ENCODE results near the gene NAALADL2. TPM values are rescaled to one million over a fixed set of nuclear protein-coding genes. Genes with fewer than 3 reads are reported as not detected.

The NAALADL2 gene
- total and polyA plus RNA-seq, 2 of the 13 experiments (the other 11 are each of a cell fraction or from before 2014, with no cell fraction given), result 0.08 TPM; not detected in 1

DNA sequence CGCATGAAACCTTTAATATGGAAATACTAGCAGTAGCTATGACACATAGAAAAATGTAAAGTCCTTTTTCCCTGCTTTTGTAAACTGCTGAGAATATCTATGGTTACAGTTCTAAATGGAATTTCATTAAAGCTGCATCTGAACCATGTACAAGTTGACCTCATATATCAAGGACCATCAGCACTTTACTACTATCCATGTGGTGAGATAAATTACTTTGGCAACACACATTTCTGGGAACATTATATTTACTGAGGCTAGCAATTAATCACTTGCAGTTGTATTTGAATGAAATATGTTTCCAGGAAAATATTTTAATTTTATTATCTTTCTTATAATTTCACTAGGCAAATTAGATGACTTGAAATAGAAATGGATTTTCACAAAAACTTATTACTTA is 545.5 kb downstream of the NAALADL2 start (continued):
- TF ChIP-seq, protein P1, sequence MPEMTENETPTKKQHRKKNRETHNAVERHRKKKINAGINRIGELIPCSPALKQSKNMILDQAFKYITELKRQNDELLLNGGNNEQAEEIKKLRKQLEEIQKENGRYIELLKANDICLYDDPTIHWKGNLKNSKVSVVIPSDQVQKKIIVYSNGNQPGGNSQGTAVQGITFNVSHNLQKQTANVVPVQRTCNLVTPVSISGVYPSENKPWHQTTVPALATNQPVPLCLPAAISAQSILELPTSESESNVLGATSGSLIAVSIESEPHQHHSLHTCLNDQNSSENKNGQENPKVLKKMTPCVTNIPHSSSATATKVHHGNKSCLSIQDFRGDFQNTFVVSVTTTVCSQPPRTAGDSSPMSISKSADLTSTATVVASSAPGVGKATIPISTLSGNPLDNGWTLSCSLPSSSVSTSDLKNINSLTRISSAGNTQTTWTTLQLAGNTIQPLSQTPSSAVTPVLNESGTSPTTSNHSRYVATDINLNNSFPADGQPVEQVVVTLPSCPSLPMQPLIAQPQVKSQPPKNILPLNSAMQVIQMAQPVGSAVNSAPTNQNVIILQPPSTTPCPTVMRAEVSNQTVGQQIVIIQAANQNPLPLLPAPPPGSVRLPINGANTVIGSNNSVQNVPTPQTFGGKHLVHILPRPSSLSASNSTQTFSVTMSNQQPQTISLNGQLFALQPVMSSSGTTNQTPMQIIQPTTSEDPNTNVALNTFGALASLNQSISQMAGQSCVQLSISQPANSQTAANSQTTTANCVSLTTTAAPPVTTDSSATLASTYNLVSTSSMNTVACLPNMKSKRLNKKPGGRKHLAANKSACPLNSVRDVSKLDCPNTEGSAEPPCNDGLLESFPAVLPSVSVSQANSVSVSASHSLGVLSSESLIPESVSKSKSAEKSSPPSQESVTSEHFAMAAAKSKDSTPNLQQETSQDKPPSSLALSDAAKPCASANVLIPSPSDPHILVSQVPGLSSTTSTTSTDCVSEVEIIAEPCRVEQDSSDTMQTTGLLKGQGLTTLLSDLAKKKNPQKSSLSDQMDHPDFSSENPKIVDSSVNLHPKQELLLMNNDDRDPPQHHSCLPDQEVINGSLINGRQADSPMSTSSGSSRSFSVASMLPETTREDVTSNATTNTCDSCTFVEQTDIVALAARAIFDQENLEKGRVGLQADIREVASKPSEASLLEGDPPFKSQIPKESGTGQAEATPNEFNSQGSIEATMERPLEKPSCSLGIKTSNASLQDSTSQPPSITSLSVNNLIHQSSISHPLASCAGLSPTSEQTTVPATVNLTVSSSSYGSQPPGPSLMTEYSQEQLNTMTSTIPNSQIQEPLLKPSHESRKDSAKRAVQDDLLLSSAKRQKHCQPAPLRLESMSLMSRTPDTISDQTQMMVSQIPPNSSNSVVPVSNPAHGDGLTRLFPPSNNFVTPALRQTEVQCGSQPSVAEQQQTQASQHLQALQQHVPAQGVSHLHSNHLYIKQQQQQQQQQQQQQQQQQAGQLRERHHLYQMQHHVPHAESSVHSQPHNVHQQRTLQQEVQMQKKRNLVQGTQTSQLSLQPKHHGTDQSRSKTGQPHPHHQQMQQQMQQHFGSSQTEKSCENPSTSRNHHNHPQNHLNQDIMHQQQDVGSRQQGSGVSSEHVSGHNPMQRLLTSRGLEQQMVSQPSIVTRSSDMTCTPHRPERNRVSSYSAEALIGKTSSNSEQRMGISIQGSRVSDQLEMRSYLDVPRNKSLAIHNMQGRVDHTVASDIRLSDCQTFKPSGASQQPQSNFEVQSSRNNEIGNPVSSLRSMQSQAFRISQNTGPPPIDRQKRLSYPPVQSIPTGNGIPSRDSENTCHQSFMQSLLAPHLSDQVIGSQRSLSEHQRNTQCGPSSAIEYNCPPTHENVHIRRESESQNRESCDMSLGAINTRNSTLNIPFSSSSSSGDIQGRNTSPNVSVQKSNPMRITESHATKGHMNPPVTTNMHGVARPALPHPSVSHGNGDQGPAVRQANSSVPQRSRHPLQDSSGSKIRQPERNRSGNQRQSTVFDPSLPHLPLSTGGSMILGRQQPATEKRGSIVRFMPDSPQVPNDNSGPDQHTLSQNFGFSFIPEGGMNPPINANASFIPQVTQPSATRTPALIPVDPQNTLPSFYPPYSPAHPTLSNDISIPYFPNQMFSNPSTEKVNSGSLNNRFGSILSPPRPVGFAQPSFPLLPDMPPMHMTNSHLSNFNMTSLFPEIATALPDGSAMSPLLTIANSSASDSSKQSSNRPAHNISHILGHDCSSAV (CRISPR knock-in tag; IDR thresholded peaks at IDR 0.05; ENCODE audit: borderline replicate concordance), result no peak
- TF ChIP-seq, protein P2, sequence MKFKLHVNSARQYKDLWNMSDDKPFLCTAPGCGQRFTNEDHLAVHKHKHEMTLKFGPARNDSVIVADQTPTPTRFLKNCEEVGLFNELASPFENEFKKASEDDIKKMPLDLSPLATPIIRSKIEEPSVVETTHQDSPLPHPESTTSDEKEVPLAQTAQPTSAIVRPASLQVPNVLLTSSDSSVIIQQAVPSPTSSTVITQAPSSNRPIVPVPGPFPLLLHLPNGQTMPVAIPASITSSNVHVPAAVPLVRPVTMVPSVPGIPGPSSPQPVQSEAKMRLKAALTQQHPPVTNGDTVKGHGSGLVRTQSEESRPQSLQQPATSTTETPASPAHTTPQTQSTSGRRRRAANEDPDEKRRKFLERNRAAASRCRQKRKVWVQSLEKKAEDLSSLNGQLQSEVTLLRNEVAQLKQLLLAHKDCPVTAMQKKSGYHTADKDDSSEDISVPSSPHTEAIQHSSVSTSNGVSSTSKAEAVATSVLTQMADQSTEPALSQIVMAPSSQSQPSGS (CRISPR knock-in tag; IDR thresholded peaks at IDR 0.05), result no peak
- TF ChIP-seq ZNF17 (CRISPR knock-in tag; IDR thresholded peaks at IDR 0.05) (no peak), ZNF337 (CRISPR knock-in tag; IDR thresholded peaks at IDR 0.05; ENCODE audit: borderline replicate concordance, low read depth) (no peak)
